Measurements from ENCODE around the gene CEP63. TPM values are rescaled to one million over a fixed set of nuclear protein-coding genes. Genes with fewer than 3 reads are reported as not detected.

CEP63 gene
- total and polyA plus RNA-seq, 2 of the 8 experiments (the other 6 are each of a cell fraction or from before 2014, with no cell fraction given): 5.3 to 18.2 TPM

GRCh38 chr3:134522541-134522940, 36.7 kb downstream of the CEP63 start (continued):
- TF ChIP-seq NANOG (IDR thresholded peaks at IDR 0.05; ENCODE audit: insufficient read depth, low read depth, low read length, poor library complexity, severe bottlenecking): no peak
- no peak for TF ChIP-seq POLR2AphosphoS5 (IDR thresholded peaks at IDR 0.05; ENCODE audit: low read depth, low read length)
- no peak for TF ChIP-seq MAX (IDR thresholded peaks at IDR 0.05)

Measured in H1 (cell line).